Stimulated activated CD8-positive, alpha-beta memory T cell treated with anti-CD3 and anti-CD28 coated beads, Interleukin-2, amount 100 ng/mL, for 1 hour (primary cell): Measurements from ENCODE around the gene CKAP5.

Experiments
- DNase-seq, 2 donors: peaks; one replicate each; pipeline ENCODE4 v3.0.0-alpha.2; 2020; ENCODE audit warnings: low read depth in 2 of 2

Gene CKAP5

GRCh38 chr11:46766656-46767055 lies 79.4 kb downstream of the CKAP5 start:
- DNase-seq: no peak

GRCh38 chr11:46762248-46762647 lies 83.8 kb downstream of the CKAP5 start:
- DNase-seq: no peak

GRCh38 chr11:46761807-46762206 lies 84.3 kb downstream of the CKAP5 start:
- DNase-seq: no peak

- DNase-seq: no peak
These were observed 85.5 kb downstream of the CKAP5 start for GRCh38 chr11:46760429-46761128.

- no peak for DNase-seq
These were observed 86.9 kb downstream of the CKAP5 start for GRCh38 chr11:46759196-46759595.

- no peak for DNase-seq
These were observed 90.1 kb downstream of the CKAP5 start for GRCh38 chr11:46755962-46756361.

DNA sequence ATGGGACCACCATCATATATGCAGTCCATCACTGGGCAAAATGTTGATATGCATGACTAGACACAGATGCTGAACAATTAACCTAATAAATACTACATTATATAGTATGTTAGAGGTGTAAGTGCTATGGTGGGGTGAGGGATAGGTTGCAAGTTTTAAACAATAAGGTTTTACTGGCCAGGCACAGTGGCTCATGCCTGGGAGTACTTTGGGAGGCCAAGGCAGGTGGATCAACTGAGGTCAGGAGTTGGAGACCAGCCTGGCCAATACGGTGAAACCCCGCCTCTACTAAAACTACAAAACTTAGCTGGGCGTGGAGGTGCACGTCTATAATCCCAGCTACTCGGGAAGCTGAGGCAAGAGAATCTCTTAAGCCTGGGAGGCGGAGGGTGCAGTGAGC lies 98.9 kb downstream of the CKAP5 start:
- no peak for DNase-seq

GRCh38 chr11:46745995-46746394 lies 100.1 kb downstream of the CKAP5 start:
- no peak for DNase-seq

DNA sequence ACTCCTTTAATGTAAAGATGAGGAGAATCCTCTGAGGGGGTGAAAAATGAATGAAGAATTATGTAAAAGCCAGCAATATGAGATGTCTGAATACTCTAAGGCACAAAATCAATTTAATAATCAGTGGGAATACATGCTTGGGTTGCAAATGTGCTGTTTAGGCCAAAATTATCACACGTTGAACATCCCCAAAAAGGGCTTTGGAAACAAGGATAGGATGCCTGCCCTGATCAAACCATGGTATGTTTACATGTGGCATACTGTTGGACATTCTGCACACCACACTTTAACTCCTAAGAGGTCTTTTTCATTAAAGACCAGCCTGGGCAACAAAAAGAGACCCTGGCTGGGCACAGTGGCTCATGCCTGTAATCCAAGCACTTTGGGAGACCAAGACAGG lies 100.8 kb downstream of the CKAP5 start:
- no peak for DNase-seq

DNA sequence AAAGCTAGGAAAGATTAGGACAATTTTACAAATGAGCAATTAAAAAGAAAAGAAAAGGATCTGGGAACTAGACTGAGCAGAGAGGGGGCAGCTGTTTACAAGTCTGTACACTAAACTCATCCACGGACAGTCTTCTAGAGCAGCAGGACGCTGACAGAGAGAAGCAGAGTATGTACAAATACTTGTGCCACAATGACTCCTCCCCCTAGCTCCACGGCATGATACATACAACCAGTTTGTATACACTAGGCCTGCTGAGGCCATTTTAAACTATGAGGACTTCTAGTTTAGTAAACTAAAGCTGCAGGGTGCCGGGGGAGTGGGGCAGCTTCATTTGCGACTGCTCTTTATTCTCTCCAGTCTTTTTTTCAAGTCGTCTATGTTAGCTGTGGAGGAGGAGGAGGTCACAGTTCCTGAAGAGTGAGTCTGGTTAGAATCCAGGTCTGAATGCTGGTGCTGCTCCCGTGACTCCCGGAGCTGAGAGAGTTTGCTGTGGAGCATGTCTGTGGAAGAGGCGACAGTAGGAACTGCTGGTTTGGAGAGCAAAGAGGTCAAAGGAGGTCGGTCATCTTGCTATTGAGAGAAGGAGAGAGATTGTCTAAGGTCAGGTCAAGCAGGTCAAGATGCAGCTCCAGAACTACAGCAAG lies 102.3 kb downstream of the CKAP5 start:
- DNase-seq: no peak

- no peak for DNase-seq
These were observed 103.0 kb downstream of the CKAP5 start for GRCh38 chr11:46743043-46743442.

DNA sequence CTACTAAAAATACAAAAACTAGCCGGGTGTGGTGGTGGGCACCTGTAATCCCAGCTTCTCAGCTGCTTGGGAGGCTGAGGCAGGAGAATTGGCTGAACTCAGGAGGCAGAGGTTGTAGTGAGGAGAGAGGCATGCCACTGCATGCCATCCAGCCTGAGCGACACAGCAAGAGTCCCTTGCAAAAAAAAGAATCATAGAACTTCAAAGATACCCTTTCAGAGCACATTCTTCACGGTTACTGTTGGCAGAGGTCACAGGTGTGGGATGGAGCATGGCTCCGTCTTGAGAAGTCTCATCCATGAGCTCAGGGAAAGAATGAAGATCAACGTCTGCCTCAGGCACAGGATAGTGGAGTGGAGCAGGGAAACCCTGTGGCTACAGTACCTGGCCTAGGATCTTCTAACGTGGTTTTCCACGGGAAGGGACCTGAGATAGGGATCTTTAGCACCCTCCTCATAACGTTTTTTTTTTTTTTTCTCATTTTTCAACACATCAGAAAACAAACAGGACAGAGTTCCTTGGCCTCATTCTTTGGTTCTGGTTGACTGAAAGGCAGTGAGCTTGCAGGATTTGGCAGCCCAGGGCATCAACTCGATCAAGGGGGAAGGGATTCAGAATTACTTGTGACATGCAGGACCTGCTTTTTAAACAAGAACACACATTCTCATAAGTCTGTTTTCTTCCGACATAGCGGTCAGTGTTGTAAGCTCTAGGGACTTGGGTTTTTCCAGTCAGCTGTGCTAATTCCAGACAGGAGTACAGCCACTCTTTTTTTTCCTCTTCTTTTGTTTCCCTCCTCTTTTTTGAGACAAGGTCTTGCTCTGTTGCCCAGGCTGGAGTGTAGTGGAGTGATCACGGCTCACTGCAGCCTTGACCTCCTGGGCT lies 104.2 kb downstream of the CKAP5 start:
- DNase-seq: no peak

GRCh38 chr11:46738887-46739286 lies 107.2 kb downstream of the CKAP5 start:
- no peak for DNase-seq

GRCh38 chr11:46737699-46738098 lies 108.4 kb downstream of the CKAP5 start:
- no peak for DNase-seq

- DNase-seq: no peak
These were observed 109.5 kb downstream of the CKAP5 start for GRCh38 chr11:46736615-46737014.

DNA sequence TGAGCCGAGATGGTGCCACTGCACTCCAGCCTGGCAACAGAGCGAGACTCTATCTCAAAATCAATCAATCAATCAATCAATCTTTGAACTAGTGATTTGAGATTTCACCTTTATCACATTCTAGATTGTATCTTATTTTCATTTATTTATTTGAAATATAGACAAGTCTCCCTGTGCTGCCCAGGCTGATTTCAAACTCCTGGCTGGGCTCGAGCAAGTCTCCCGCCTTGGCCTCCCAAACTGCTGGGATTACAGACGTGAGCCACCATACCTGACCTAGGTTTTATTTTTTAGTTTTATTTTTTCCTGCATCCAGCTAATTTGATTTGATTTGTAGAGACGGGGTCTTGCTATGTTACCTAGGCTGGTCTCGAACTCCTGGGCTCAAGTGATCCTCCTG lies 109.9 kb downstream of the CKAP5 start:
- DNase-seq: no peak

DNA sequence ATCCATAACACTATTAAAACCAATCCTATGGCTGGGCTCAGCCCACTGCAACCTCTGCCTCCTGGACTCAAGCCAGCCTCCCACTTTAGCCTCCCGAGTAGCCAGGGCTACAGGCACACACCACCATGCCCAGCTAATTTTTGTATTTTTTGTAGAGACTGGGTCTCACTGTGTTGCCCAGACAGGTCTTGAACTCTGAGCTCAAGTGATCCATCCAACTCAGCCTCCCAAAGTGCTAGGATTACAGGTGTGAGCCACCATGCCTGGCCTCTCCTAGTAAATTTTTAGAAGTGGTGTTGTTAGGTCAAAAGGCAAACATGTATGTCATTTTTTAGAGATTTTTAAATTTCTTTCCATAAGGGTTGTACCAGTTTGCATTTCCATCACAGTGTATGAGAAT lies 112.8 kb downstream of the CKAP5 start:
- DNase-seq: no peak

GRCh38 chr11:46731545-46731944 lies 114.5 kb downstream of the CKAP5 start:
- DNase-seq: no peak

DNA sequence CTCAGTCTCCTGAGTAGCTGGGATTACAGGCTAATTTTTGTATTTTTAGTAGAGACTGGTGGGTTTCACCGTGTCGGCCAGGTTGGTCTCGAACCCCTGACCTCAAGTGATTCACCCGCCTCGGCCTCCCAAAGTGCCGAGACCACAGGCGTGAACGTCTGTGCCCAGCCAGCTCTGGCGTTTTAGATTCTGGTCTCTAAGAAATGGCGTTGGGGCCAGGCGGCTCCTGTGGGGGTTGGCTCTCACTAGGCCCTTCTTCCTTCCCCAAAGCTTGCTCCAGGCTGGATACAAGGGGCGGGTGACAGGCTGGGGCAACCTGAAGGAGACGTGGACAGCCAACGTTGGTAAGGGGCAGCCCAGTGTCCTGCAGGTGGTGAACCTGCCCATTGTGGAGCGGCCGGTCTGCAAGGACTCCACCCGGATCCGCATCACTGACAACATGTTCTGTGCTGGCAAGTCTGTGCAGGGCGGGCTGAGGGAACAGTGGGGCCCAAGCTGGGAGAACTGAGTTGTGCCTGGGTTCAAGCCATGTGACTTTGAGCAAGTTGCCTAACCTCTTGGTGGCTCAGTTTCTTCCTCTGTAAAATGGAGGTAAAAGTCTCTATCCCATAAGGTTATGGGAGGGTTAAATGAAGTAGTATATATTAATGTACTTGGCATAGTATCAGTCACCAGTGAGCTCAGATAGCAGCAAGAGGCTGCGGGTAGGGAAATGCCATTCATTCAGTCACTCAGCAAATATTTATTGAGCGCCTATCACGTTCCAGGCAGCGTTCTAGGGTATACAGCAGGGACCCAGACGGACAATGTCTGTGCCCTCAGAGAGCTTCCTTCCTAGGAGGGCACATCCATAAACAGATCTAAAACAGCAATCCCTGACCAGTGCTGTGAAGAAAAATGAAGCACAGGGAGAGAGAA lies 116.7 kb downstream of the CKAP5 start:
- no peak for DNase-seq

DNA sequence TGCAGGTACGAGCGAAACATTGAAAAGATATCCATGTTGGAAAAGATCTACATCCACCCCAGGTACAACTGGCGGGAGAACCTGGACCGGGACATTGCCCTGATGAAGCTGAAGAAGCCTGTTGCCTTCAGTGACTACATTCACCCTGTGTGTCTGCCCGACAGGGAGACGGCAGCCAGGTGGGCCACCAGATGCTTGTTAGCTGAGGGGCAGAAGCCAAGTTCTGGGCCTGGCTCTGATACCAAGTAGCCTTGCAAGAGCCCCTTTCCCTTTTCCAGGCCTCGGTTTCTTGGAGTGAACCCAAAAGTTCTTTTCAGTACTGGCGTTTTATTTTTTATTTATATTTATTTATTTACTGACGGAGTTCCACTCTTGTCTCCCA lies 117.4 kb downstream of the CKAP5 start:
- no peak for DNase-seq

DNA sequence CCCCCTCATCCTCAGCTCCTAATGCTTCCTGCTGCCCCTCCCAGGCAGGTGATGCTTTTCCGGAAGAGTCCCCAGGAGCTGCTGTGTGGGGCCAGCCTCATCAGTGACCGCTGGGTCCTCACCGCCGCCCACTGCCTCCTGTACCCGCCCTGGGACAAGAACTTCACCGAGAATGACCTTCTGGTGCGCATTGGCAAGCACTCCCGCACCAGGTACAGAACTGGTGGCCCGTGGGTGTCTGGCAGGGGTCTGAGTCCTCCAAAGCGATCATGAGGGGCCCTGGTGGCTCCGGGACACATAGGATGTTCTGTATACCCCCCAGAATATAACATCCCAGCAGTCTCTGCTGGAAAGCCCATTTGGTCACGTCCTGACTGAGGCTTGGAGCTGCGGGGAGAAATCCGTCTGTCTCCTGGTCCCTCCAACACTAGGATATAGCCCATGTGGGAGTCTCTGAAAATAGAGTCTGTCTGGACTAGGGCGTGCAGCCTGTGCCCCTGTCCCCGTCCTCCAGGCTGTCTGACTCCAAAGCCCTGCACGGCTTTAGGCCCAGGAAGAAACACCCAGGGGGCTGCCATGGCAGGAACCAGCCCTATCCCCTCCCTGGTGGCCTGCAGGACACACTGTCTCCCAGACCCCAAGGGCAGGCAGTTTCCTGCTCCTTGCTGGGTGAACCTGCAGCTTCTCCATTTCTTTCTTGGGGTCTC lies 118.0 kb downstream of the CKAP5 start:
- no peak for DNase-seq
